ENCODE data around the gene ATG9B. TPM values are rescaled to one million over a fixed set of nuclear protein-coding genes. Genes with fewer than 3 reads are reported as not detected.

The ATG9B gene
- total RNA-seq, 2 experiments from 2014 or later, result 7.9 to 8.6 TPM

DNA sequence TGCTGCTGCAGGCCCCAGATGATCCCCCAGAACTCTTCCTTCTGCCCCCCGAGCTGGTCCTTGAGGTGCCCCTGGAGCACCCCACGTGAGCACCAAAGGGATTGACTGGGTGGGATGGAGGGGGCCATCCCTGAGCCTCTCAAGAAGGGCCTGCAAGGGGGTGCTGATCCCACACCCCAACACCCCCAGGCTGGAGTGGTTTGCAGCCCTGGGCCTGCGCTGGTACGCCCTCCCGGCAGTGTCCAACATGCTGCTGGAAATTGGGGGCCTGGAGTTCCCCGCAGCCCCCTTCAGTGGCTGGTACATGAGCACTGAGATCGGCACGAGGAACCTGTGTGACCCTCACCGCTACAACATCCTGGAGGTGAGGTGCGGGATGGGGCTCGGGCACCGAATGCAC lies 25.3 kb downstream of the ATG9B start:
- POLR2A ChIA-PET, result interaction anchor here (1.4 kb wide), 1 partner anchor 9 kb away, joined by 3 read pairs; no protein-coding TSS in a partner anchor
- no peak for DNase-seq
- CTCF ChIA-PET, result interaction anchor here (1.0 to 1.7 kb wide), 2 partner anchors 8 to 9 kb away, joined by 4 read pairs; partner anchors contain the start of gene NOS3
- Mint-ChIP-seq H3K4me1 (peaks cover 35% of the 10 kb centered on the region), H3K9me3 (no peaks in the 10 kb centered on the region), H3K36me3 (ENCODE audit: low read depth) (no peaks in the 10 kb centered on the region), H3K27ac (no peak overlapping the region), H3K4me3 (no peak overlapping the region), H3K27me3 (no peaks in the 10 kb centered on the region)

GRCh38 chr7:150998341-150998740 lies 26.0 kb downstream of the ATG9B start:
- Mint-ChIP-seq H3K4me1 (peaks cover 40% of the 10 kb centered on the region), H3K4me3 (no peak overlapping the region), H3K9me3 (no peaks in the 10 kb centered on the region), H3K27ac (no peak overlapping the region), H3K27me3 (no peaks in the 10 kb centered on the region), H3K36me3 (ENCODE audit: low read depth) (no peaks in the 10 kb centered on the region)
- CTCF ChIA-PET, result interaction anchor here (1.7 kb wide), 1 partner anchor 10 kb away, joined by 4 read pairs; no protein-coding TSS in a partner anchor
- POLR2A ChIA-PET, result interaction anchor here (2.6 kb wide), 1 partner anchor 9 kb away, joined by 11 read pairs; no protein-coding TSS in a partner anchor
- no peak for DNase-seq

- Mint-ChIP-seq H3K27me3 (no peaks in the 10 kb centered on the region), H3K36me3 (ENCODE audit: low read depth) (no peaks in the 10 kb centered on the region), H3K9me3 (no peaks in the 10 kb centered on the region), H3K4me1 (peaks cover 43% of the 10 kb centered on the region), H3K4me3 (no peak overlapping the region), H3K27ac (no peak overlapping the region)
- ChIA-PET POLR2A (interaction anchor here (2.6 kb wide), 1 partner anchor 10 kb away, joined by 11 read pairs; no protein-coding TSS in a partner anchor), CTCF (interaction anchor here (1.2 to 1.7 kb wide), 2 partner anchors 10 to 12 kb away, joined by 4 to 5 read pairs; no protein-coding TSS in a partner anchor)
- DNase-seq, result no peak
Measured at GRCh38 chr7:150997817-150998216, 26.5 kb downstream of the ATG9B start.

GRCh38 chr7:150997075-150997511 lies 27.2 kb downstream of the ATG9B start:
- ChIA-PET POLR2A (interaction anchor here (1.3 to 2.6 kb wide), 2 partner anchors 11 to 14 kb away, joined by 3 to 11 read pairs; no protein-coding TSS in a partner anchor), CTCF (interaction anchor here (1.2 to 1.7 kb wide), 2 partner anchors 11 to 12 kb away, joined by 4 to 5 read pairs; no protein-coding TSS in a partner anchor)
- H3K27ac Mint-ChIP-seq, result no peak overlapping the region
- no peaks in the 10 kb centered on the region for H3K27me3 Mint-ChIP-seq
- H3K4me1 Mint-ChIP-seq, result peaks cover 45% of the 10 kb centered on the region
- H3K4me3 Mint-ChIP-seq, result no peak overlapping the region
- no peaks in the 10 kb centered on the region for H3K9me3 Mint-ChIP-seq
- H3K36me3 Mint-ChIP-seq (ENCODE audit: low read depth), result no peaks in the 10 kb centered on the region
- no peak for DNase-seq

- no peaks in the 10 kb centered on the region for H3K27me3 Mint-ChIP-seq
- ChIA-PET CTCF (interaction anchor here (1.2 kb wide), 1 partner anchor 11 kb away, joined by 5 read pairs; no protein-coding TSS in a partner anchor), POLR2A (interaction anchor here (1.3 to 2.6 kb wide), 2 partner anchors 11 to 14 kb away, joined by 3 to 11 read pairs; no protein-coding TSS in a partner anchor)
- no peak overlapping the region for H3K27ac Mint-ChIP-seq
- DNase-seq, result no peak
- H3K4me3 Mint-ChIP-seq, result no peak overlapping the region
- H3K4me1 Mint-ChIP-seq, result peaks cover 45% of the 10 kb centered on the region
- H3K9me3 Mint-ChIP-seq, result no peaks in the 10 kb centered on the region
- no peaks in the 10 kb centered on the region for H3K36me3 Mint-ChIP-seq (ENCODE audit: low read depth)
Measured at GRCh38 chr7:150996376-150997074, 27.8 kb downstream of the ATG9B start.

- Mint-ChIP-seq H3K27me3 (peaks cover 7% of the 10 kb centered on the region), H3K27ac (peak overlapping the region; percentile 61), H3K4me1 (peaks cover 39% of the 10 kb centered on the region), H3K36me3 (ENCODE audit: low read depth) (peaks cover 12% of the 10 kb centered on the region), H3K9me3 (peaks cover 14% of the 10 kb centered on the region), H3K4me3 (no peak overlapping the region)
- POLR2A ChIA-PET, result interaction anchor here (0.8 to 4.1 kb wide), 5 partner anchors 13 to 546 kb away, joined by 3 to 31 read pairs (median 5); no protein-coding TSS in a partner anchor
- CTCF ChIA-PET, result interaction anchor here (0.6 to 2.2 kb wide), 8 partner anchors 10 to 229 kb away, joined by 4 to 22 read pairs (median 6); partner anchors contain the start of gene ABCB8
- DNase-seq, result no peak
Measured at GRCh38 chr7:150994838-150995510, 29.3 kb downstream of the ATG9B start.

DNA sequence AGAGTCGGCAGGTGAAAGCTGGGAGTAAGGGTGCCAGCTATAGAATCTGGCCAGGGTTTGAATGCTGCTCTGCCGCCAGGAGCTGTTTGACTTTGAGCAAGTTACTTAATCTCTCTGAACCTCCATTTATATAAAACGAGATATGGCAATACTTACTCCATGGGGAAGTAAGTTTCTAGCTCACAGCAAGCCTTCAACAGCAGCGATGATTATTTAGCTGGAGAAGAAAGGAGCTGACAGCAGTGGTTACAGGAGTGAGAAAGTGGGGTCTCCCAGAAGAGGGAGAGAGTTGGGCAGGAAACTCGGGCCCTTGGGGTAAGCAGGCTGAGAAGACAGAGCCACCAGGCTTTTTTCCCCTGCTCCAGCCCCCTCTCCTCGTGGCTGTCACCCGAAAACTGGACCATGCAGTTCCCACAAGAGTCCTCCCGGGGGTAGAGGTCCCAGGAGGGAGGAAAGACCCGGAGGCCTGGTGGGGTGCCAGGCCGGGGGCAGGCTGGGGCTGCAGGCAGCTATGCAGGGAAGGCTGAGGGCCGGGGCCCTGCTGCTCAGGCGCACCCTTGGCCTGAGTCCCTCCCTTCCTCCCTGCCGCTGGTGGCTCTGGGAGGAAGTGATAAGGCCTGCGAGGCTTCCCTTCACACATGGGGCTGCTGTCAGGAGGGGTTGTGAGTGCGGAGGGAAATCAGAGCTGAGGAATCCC lies 30.0 kb downstream of the ATG9B start:
- DNase-seq, result peak; percentile 54
- POLR2A ChIA-PET, result interaction anchor here (0.8 to 4.1 kb wide), 5 partner anchors 14 to 545 kb away, joined by 3 to 31 read pairs (median 5); no protein-coding TSS in a partner anchor
- peaks cover 17% of the 10 kb centered on the region for H3K9me3 Mint-ChIP-seq
- peak overlapping the region; percentile 61 for H3K27ac Mint-ChIP-seq
- peaks cover 10% of the 10 kb centered on the region for H3K27me3 Mint-ChIP-seq
- CTCF ChIA-PET, result interaction anchor here (0.6 to 2.2 kb wide), 9 partner anchors 9 to 228 kb away, joined by 4 to 22 read pairs (median 5); partner anchors contain the start of gene ABCB8
- no peak overlapping the region for H3K4me3 Mint-ChIP-seq
- peaks cover 43% of the 10 kb centered on the region for H3K4me1 Mint-ChIP-seq
- peaks cover 15% of the 10 kb centered on the region for H3K36me3 Mint-ChIP-seq (ENCODE audit: low read depth)

- DNase-seq, result no peak
- ChIA-PET CTCF (interaction anchor here (1.2 to 2.2 kb wide), 7 partner anchors 9 to 32 kb away, joined by 4 to 22 read pairs (median 5); no protein-coding TSS in a partner anchor), POLR2A (interaction anchor here (3.4 to 4.1 kb wide), 2 partner anchors 14 to 18 kb away, joined by 22 to 31 read pairs; no protein-coding TSS in a partner anchor)
- Mint-ChIP-seq H3K4me3 (no peak overlapping the region), H3K27me3 (peaks cover 12% of the 10 kb centered on the region), H3K27ac (no peak overlapping the region), H3K9me3 (peaks cover 17% of the 10 kb centered on the region), H3K4me1 (peaks cover 49% of the 10 kb centered on the region), H3K36me3 (ENCODE audit: low read depth) (peaks cover 15% of the 10 kb centered on the region)
Measured at GRCh38 chr7:150993511-150993910, 30.8 kb downstream of the ATG9B start.

DNA sequence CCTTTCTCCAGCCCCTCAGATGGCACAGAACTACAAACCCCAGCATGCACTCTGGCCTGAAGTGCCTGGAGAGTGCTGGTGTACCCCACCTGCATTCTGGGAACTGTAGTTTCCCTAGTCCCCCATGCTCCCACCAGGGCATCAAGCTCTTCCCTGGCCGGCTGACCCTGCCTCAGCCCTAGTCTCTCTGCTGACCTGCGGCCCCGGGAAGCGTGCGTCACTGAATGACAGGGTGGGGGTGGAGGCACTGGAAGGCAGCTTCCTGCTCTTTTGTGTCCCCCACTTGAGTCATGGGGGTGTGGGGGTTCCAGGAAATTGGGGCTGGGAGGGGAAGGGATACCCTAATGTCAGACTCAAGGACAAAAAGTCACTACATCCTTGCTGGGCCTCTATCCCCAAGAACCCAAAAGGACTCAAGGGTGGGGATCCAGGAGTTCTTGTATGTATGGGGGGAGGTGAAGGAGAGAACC lies 31.4 kb downstream of the ATG9B start:
- Mint-ChIP-seq H3K9me3 (peaks cover 17% of the 10 kb centered on the region), H3K4me1 (peaks cover 50% of the 10 kb centered on the region), H3K27ac (no peak overlapping the region), H3K27me3 (peaks cover 13% of the 10 kb centered on the region), H3K4me3 (no peak overlapping the region), H3K36me3 (ENCODE audit: low read depth) (peaks cover 15% of the 10 kb centered on the region)
- peak; percentile 37 for DNase-seq
- POLR2A ChIA-PET, result interaction anchor here (3.4 to 4.1 kb wide), 2 partner anchors 15 to 18 kb away, joined by 22 to 31 read pairs; no protein-coding TSS in a partner anchor
- CTCF ChIA-PET, result interaction anchor here (1.0 to 1.8 kb wide), 4 partner anchors 16 to 36 kb away, joined by 3 to 7 read pairs (median 4); partner anchors contain the start of gene ABCB8

GRCh38 chr7:150992051-150992640 lies 32.1 kb downstream of the ATG9B start:
- Mint-ChIP-seq H3K9me3 (peaks cover 17% of the 10 kb centered on the region), H3K4me3 (no peak overlapping the region), H3K27me3 (peaks cover 15% of the 10 kb centered on the region), H3K27ac (no peak overlapping the region), H3K36me3 (ENCODE audit: low read depth) (peaks cover 15% of the 10 kb centered on the region), H3K4me1 (peaks cover 48% of the 10 kb centered on the region)
- CTCF ChIA-PET, result interaction anchor here (0.9 to 1.8 kb wide), 6 partner anchors 16 to 41 kb away, joined by 3 to 7 read pairs (median 4); partner anchors contain the start of gene ABCB8
- POLR2A ChIA-PET, result interaction anchor here (3.4 to 4.1 kb wide), 2 partner anchors 16 to 19 kb away, joined by 22 to 31 read pairs; no protein-coding TSS in a partner anchor
- no peak for DNase-seq

DNA sequence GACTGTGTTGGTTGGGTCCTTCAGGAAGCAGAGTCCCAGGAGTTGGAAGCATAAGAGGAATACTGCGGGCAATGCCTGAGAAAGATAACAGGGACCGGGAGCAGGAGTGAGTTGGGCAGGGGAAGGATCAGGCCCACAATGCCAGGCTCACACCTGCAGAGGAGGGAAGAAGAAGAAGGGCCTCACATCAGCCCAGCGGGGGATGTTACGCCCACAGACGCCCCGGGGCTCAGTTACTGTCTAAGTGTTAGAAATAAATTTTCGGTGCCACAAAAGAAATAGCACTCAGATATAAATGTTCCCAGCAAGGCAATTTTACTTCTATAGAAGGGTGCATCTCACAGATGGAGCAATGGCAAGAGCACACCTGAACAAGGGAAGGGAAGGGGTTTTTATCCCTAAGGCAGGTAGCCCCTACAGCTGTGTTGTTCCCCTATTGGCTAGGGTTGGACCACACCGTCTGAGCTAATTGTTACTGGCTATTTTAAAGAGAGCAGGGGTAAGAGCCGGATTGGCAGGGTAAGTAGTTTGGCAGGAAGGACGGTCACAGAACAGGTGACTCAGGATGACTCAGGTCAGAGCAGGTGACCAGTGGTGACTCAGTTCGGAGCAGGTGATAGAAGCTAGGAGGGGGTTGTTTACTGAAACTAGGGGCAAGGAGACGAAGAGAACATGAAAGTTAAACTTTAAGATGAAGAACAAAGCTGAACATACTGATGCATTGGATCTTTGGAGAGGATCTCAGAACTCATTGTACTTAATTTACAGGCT lies 33.7 kb downstream of the ATG9B start, which contains the start of gene NOS3:
Gene NOS3, plus strand, starts transcription at position 602 of the 771 bp plus-strand sequence. CDS start 2,787 bp downstream, outside the sequence.
- no peak within 1 kb of the TSS for H3K4me3 Mint-ChIP-seq
- CTCF ChIA-PET, result interaction anchor here (1.1 to 2.3 kb wide), 9 partner anchors 9 to 92 kb away, joined by 3 to 13 read pairs (median 5); partner anchors contain the start of gene ABCB8
- H3K27me3 Mint-ChIP-seq, result peaks cover 20% of the 10 kb centered on the region
- H3K4me1 Mint-ChIP-seq, result peaks cover 51% of the 10 kb centered on the region
- POLR2A ChIA-PET, result interaction anchor here (0.8 to 1.6 kb wide), 3 partner anchors 21 to 28 kb away, joined by 3 to 4 read pairs (median 3); no protein-coding TSS in a partner anchor
- no peak within 1 kb of the TSS for H3K27ac Mint-ChIP-seq
- H3K36me3 Mint-ChIP-seq (ENCODE audit: low read depth), result peaks cover 15% of the 10 kb centered on the region
- H3K9me3 Mint-ChIP-seq, result peaks cover 17% of the 10 kb centered on the region
- no peak for DNase-seq
